Measurements from ENCODE around the gene PRAMEF6.
"Not testable (repeated sequence)": the region's sequence is repeated elsewhere in the genome, so short reads cannot be mapped to it uniquely, and the experiment has no call there.

PRAMEF6 gene

GRCh38 chr1:12947480-12947879, at the start of gene PRAMEF6:
TSS of gene PRAMEF6 (minus strand) at chr1:12947580. CDS start at chr1:12942518, 5,062 bp downstream.
- H3K27me3 ChIP-seq (ENCODE audit: control insufficient read depth, insufficient read depth, low read length); H3K27ac ChIP-seq (ENCODE audit: low read depth, low read length); H3K36me3 ChIP-seq (ENCODE audit: control insufficient read depth, insufficient read depth, low read length); H3K4me3 ChIP-seq (ENCODE audit: low read length); H3K4me1 ChIP-seq (ENCODE audit: control insufficient read depth, insufficient read depth, low read length); H3K9ac ChIP-seq (ENCODE audit: low read length): not testable (repeated sequence)

- not testable (repeated sequence) for H3K27ac ChIP-seq (ENCODE audit: low read depth, low read length); H3K4me3 ChIP-seq (ENCODE audit: low read length); H3K4me1 ChIP-seq (ENCODE audit: control insufficient read depth, insufficient read depth, low read length); H3K9ac ChIP-seq (ENCODE audit: low read length); H3K27me3 ChIP-seq (ENCODE audit: control insufficient read depth, insufficient read depth, low read length); H3K36me3 ChIP-seq (ENCODE audit: control insufficient read depth, insufficient read depth, low read length)
Observed at GRCh38 chr1:12924368-12924767, 23.0 kb downstream of the PRAMEF6 start.

DNA sequence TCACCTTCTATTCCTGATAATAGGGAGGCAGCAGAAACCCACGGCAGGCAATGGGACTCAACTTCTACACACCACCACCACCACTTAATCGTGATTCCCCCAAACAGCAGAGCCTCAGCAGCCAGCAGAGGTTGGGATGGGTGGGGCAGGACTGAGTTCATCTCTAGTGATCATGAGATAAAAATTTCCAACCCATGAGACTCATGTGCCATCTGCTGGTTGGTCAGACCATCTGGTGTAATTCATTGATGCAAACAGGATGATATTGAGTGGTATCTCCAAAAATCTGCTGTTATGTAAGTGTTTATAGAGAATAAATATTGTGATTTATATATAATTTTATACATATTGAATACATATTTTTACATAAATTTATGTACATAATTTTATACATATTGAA, 25.6 kb downstream of the PRAMEF6 start:
- H3K4me1 ChIP-seq (ENCODE audit: control insufficient read depth, insufficient read depth, low read length); H3K9ac ChIP-seq (ENCODE audit: low read length): not testable (repeated sequence)

DNA sequence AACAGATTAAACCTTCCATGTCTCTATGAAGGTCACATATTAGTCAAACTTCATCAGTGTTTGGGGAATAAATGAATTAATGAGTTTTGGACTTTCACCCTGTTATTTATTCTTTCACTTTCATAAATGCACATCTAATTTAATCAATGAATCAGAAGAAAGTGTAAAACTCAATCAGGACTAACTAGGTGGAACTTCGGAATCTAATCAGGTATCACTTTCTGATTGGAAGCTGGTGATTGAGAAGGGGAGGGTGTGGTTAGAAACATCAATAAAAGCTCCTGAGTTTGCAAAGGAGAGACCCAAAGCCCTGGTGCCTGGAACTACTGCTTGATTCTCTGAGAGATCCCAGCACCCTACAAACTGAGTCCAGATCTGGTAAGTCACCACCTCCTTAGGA, 31.1 kb downstream of the PRAMEF6 start, which contains the start of gene PRAMEF7:
PRAMEF7 (plus strand) TSS at position 301 of the 400 bp plus-strand sequence. CDS start 1,083 bp downstream, outside the sequence.
- H3K27ac ChIP-seq (ENCODE audit: low read depth, low read length); H3K27me3 ChIP-seq (ENCODE audit: control insufficient read depth, insufficient read depth, low read length); H3K4me3 ChIP-seq (ENCODE audit: low read length); H3K4me1 ChIP-seq (ENCODE audit: control insufficient read depth, insufficient read depth, low read length); H3K36me3 ChIP-seq (ENCODE audit: control insufficient read depth, insufficient read depth, low read length); H3K9ac ChIP-seq (ENCODE audit: low read length): not testable (repeated sequence)

More for the DNA sequence above, 25.6 kb downstream of the PRAMEF6 start:
- H3K27me3 ChIP-seq (ENCODE audit: control insufficient read depth, insufficient read depth, low read length); H3K4me3 ChIP-seq (ENCODE audit: low read length); H3K36me3 ChIP-seq (ENCODE audit: control insufficient read depth, insufficient read depth, low read length); H3K27ac ChIP-seq (ENCODE audit: low read depth, low read length): not testable (repeated sequence)

DNA sequence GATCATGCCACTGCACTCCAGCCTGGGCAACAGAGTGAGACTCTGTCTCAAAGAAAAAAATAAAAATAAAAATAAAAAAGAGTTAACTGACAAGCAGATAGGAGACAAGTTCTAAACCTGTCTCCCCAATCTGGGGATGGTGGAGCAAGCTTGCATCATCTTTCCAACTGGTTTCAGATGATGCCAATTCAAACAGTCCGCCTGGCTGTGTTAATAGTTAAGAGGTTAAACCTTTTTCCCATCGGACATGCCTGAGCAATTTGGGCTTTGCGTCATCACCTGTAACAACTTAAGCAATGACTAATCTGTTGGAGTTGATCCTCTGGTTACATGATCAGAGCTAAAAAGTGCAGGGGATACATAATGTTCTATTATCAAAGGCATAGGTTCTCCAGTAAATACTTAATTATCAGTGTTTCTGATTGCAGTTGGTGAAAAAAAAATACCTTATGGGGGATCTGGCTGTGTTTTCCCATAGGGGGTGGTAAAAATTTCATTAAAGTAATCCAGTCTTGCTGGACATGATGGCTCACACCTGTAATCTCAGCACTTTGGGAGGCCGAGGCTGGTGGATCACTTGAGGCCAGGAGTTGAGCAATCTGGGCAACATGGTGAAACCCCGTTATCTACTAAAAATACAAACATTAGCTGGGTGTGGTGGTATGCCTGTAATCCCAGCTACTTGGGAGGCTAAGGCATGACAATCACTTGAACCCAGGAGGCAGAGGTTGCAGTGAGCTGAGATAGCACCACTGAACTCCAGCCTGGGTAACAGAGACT, 43.4 kb downstream of the PRAMEF6 start:
- H3K4me3 ChIP-seq (ENCODE audit: low read length); H3K27me3 ChIP-seq (ENCODE audit: control insufficient read depth, insufficient read depth, low read length); H3K27ac ChIP-seq (ENCODE audit: low read depth, low read length); H3K4me1 ChIP-seq (ENCODE audit: control insufficient read depth, insufficient read depth, low read length); H3K36me3 ChIP-seq (ENCODE audit: control insufficient read depth, insufficient read depth, low read length); H3K9ac ChIP-seq (ENCODE audit: low read length): not testable (repeated sequence)

DNA sequence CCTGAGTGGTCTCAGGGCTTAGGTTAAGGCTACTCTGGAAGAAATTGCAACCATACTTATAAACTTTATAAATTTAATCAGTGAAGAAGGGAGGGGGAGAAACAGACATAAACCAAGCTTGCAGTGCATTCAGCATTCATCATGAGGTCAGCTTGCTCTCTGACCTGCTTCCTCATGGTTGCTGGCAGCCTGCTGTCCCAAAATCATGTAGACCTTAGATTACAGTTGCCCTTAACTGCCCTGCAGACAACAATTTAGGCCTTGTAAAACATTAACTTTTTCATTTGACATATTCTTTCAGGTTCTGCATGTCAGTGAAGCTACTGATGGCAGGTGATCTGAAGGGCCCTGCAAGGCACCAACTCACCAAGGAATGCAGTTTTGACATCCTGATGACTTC, 48.2 kb downstream of the PRAMEF6 start:
- H3K27me3 ChIP-seq (ENCODE audit: control insufficient read depth, insufficient read depth, low read length); H3K36me3 ChIP-seq (ENCODE audit: control insufficient read depth, insufficient read depth, low read length); H3K4me3 ChIP-seq (ENCODE audit: low read length); H3K4me1 ChIP-seq (ENCODE audit: control insufficient read depth, insufficient read depth, low read length); H3K9ac ChIP-seq (ENCODE audit: low read length); H3K27ac ChIP-seq (ENCODE audit: low read depth, low read length): not testable (repeated sequence)

- not testable (repeated sequence) for H3K36me3 ChIP-seq (ENCODE audit: control insufficient read depth, insufficient read depth, low read length); H3K4me1 ChIP-seq (ENCODE audit: control insufficient read depth, insufficient read depth, low read length); H3K27ac ChIP-seq (ENCODE audit: low read depth, low read length); H3K9ac ChIP-seq (ENCODE audit: low read length); H3K27me3 ChIP-seq (ENCODE audit: control insufficient read depth, insufficient read depth, low read length); H3K4me3 ChIP-seq (ENCODE audit: low read length)
Observed at GRCh38 chr1:12898170-12898569, 49.2 kb downstream of the PRAMEF6 start, which contains the start of gene PRAMEF10. TSS of gene PRAMEF10 (minus strand) at chr1:12898270. CDS start at chr1:12895847, 2,423 bp downstream.
